SK-N-MC (cell line): ENCODE results near the gene CMC4.

Source experiments
- EZH2 ChIP-seq: fragments of 200-600 bp; sonication (generic); IDR thresholded peaks from one replicate; pipeline ENCODE4 v1.6.1; 2017; ENCODE audit warnings: antibody characterized with exemption
- POLR2AphosphoS5 ChIP-seq: IDR thresholded peaks from 2 replicates; pipeline ENCODE4 v1.6.1; 2012; ENCODE audit warnings: mild to moderate bottlenecking, low read depth, low read length, borderline replicate concordance

DNA sequence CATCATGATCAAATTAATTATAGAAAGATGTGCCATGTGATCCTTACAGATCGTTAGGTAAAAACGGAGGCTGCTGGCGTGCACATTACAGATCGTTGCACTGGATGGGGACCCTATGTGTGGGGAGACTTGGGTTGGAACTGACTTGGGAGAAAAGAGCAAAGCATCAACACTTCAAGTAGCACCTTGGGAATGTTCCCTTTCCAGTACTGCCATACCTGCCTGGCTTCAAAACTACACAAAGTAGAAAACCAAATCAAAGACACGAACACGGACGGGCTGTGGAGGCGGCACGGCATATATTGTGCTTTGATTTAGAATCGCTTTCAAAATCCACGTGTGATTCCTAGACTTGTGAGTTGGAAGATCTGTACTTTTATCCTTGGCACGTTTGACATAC is 898 bp downstream of the CMC4 start:
- TF ChIP-seq EZH2 (no peak), POLR2AphosphoS5 (no peak)
